ENCODE results near the gene ANTXR1. TPM values are rescaled to one million over a fixed set of nuclear protein-coding genes. Genes with fewer than 3 reads are reported as not detected.

The ANTXR1 gene
- total and polyA plus RNA-seq, 9 of the 15 experiments (the other 6 are each of a cell fraction or from before 2014, with no cell fraction given) = 0.07 to 1.00 (median 0.54) TPM

- FAIRE-seq (no peak), ATAC-seq (no peak), DNase-seq (ENCODE audit: extremely low read depth in 1 of 4, low spot score in 3 of 4) (no peak)
- Histone ChIP-seq H3K9ac (ENCODE audit: insufficient read depth in 1 of 2, low read depth in 2 of 2, low read length in 2 of 2) (no peak overlapping the region), H3K27me3 (ENCODE audit: control insufficient read depth in 2 of 2, insufficient read depth in 2 of 2, low read length in 2 of 2) (no peaks in the 10 kb centered on the region), H3K4me3 (no peak overlapping the region), H3K4me1 (replicated peaks in 1 of 2; ENCODE audit: control insufficient read depth in 2 of 2, insufficient read depth in 2 of 2, low read length in 2 of 2) (no peaks in the 10 kb centered on the region), H3K79me2 (ENCODE audit: control insufficient read depth, insufficient read depth, low read length) (no peaks in the 10 kb centered on the region), H3K9me3 (replicated peaks; ENCODE audit: control insufficient read depth, insufficient read depth, low read depth, low read length) (no peaks in the 10 kb centered on the region), H4K20me1 (replicated peaks; ENCODE audit: control insufficient read depth, insufficient read depth, low read length) (no peaks in the 10 kb centered on the region), H3K9me1 (ENCODE audit: control insufficient read depth, insufficient read depth, low read length) (no peaks in the 10 kb centered on the region), H2AFZ (ENCODE audit: low read depth, low read length) (no peak overlapping the region), H3K4me2 (ENCODE audit: insufficient read depth, low read length) (no peak overlapping the region), H3K36me3 (ENCODE audit: control insufficient read depth, insufficient read depth, low read length) (no peaks in the 10 kb centered on the region), H3K27ac (ENCODE audit: extremely low read depth, low read depth, low read length) (no peak overlapping the region)
- in situ Hi-C loops (cut with MboI) (no loop called here), intact Hi-C loops (cut with micrococcal nuclease) (no loop called here)
- ChIA-PET POLR2A (no interaction called here), CTCF (ENCODE audit: low intra/inter-chr PET ratio) (no interaction called here)
- TF ChIP-seq FUS (optimal IDR thresholded peaks at IDR 0.05; ENCODE audit: low read depth, low read length) (no peak), ZFPM2 (CRISPR knock-in tag; IDR thresholded peaks at IDR 0.05) (no peak), ATF7 (IDR thresholded peaks at IDR 0.05) (no peak), ZNF589 (CRISPR knock-in tag; IDR thresholded peaks at IDR 0.05; ENCODE audit: low read depth) (no peak), ZBTB34 (CRISPR knock-in tag; IDR thresholded peaks at IDR 0.05) (no peak), SIN3B (IDR thresholded peaks at IDR 0.05; ENCODE audit: low read depth) (no peak), HMGN3 (IDR thresholded peaks at IDR 0.05; ENCODE audit: borderline replicate concordance, extremely low read depth, insufficient read length, low read depth, low read length) (no peak), RBM17 (IDR thresholded peaks at IDR 0.05; ENCODE audit: borderline replicate concordance, low read depth, low read length) (no peak), HOXB6 (CRISPR knock-in tag; IDR thresholded peaks at IDR 0.05; ENCODE audit: borderline replicate concordance) (no peak), TCF7L2 (IDR thresholded peaks at IDR 0.05; ENCODE audit: low read depth, low read length) (no peak)
- no TSS peak for BruUV-seq (replicated peaks)
Observed at GRCh38 chr2:69060938-69061501, 48.0 kb downstream of the ANTXR1 start.
